ENCODE results near the gene PHF21A. TPM values are rescaled to one million over a fixed set of nuclear protein-coding genes. Genes with fewer than 3 reads are reported as not detected.

Gene PHF21A
- total RNA-seq, 2 experiments from 2014 or later, result 36.2 to 40.4 TPM

DNA sequence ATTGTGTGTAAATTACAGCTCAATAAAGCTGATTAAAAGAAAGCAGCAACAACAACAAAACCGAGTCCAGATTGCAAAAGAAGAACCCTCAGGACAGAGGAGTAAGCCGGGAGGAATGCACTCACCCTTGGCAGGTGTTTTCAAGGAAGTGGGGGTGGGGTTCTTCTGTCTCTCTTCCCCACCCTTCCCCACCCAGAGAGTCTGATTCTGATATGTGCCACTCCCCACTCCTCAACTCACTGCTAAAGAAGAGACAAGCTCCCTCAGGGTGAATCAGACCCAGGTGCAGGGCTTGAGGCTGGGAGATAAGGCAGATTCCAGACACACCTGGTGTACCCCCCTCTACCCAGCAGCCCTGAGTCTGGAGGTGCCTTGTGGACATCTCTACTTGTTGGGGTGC lies 38.4 kb upstream of the PHF21A start:
- Mint-ChIP-seq H3K4me3 (no peak overlapping the region), H3K27me3 (peaks cover 33% of the 10 kb centered on the region), H3K9me3 (no peaks in the 10 kb centered on the region), H3K4me1 (ENCODE audit: low read depth) (peaks cover 3% of the 10 kb centered on the region), H3K36me3 (ENCODE audit: low read depth) (no peaks in the 10 kb centered on the region), H3K27ac (no peak overlapping the region)
- POLR2A ChIA-PET, result no interaction called here
- ATAC-seq (no peak), DNase-seq (no peak)
- TF ChIP-seq, protein P1, sequence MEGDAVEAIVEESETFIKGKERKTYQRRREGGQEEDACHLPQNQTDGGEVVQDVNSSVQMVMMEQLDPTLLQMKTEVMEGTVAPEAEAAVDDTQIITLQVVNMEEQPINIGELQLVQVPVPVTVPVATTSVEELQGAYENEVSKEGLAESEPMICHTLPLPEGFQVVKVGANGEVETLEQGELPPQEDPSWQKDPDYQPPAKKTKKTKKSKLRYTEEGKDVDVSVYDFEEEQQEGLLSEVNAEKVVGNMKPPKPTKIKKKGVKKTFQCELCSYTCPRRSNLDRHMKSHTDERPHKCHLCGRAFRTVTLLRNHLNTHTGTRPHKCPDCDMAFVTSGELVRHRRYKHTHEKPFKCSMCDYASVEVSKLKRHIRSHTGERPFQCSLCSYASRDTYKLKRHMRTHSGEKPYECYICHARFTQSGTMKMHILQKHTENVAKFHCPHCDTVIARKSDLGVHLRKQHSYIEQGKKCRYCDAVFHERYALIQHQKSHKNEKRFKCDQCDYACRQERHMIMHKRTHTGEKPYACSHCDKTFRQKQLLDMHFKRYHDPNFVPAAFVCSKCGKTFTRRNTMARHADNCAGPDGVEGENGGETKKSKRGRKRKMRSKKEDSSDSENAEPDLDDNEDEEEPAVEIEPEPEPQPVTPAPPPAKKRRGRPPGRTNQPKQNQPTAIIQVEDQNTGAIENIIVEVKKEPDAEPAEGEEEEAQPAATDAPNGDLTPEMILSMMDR (IDR thresholded peaks at IDR 0.05), result no peak
- intact Hi-C loops (cut with micrococcal nuclease), result no loop called here
- CTCF ChIA-PET, result no interaction called here

DNA sequence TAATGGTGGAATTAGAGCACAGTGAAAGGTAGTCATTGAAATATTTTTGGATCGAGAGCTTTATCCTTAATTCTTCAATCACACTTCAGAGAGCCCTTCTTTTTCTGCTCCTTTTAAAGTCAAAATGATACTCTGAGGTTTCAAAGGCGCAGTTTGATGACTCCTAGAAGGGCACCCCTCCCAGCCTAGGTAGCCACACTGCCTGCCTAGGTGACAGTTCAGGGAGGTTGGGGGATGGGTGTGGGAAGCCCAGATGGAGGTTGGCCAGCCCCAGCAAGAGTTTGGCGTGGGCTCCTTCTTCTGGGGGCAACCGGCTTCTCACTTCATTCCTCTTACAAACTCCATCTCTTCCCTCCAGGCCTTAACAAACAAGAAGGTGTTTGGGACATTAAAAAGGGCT lies 28.6 kb upstream of the PHF21A start:
- CTCF ChIA-PET, result no interaction called here
- H3K27me3 Mint-ChIP-seq, result peaks cover 4% of the 10 kb centered on the region
- no peak for DNase-seq

DNA sequence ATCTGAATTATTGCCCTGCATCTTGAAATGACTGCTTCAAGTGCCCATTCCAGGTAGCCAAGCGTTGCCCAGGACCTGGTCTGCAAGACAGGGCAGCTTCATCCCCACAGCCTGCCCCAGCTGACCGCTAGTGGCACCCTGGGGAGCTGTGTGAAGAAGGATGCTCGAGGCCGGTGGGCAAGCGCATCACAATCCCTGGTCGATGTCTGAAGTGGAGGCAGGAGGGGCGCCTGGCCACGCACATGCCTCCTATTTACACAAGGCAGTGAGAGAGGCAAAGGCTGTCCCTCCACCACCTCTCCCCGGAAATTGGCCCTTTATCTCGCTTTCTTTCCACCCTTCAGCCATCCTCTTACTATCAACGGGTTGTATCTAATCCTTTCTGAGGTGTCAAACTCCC lies 28.1 kb upstream of the PHF21A start:
- ChIA-PET POLR2A (interaction anchor here (0.6 to 0.9 kb wide), 2 partner anchors 76 to 91 kb away, joined by 3 to 4 read pairs; no protein-coding TSS in a partner anchor), CTCF (no interaction called here)
- no peak overlapping the region for H3K27ac Mint-ChIP-seq
- peaks cover 4% of the 10 kb centered on the region for H3K27me3 Mint-ChIP-seq
- H3K4me3 Mint-ChIP-seq, result no peak overlapping the region
- TF ChIP-seq, protein P1 (IDR thresholded peaks at IDR 0.05), result no peak
- no peaks in the 10 kb centered on the region for H3K36me3 Mint-ChIP-seq (ENCODE audit: low read depth)
- ATAC-seq, result no peak
- peaks cover 1% of the 10 kb centered on the region for H3K4me1 Mint-ChIP-seq (ENCODE audit: low read depth)
- H3K9me3 Mint-ChIP-seq, result no peaks in the 10 kb centered on the region
- intact Hi-C loops (cut with micrococcal nuclease), result no loop called here
- no peak for DNase-seq

More for the DNA sequence above, 28.6 kb upstream of the PHF21A start:
- ATAC-seq, result no peak
- Mint-ChIP-seq H3K27ac (no peak overlapping the region), H3K4me3 (no peak overlapping the region), H3K4me1 (ENCODE audit: low read depth) (peaks cover 1% of the 10 kb centered on the region), H3K36me3 (ENCODE audit: low read depth) (no peaks in the 10 kb centered on the region), H3K9me3 (no peaks in the 10 kb centered on the region)
- TF ChIP-seq, protein P1 (IDR thresholded peaks at IDR 0.05), result no peak
- intact Hi-C loops (cut with micrococcal nuclease), result no loop called here
- POLR2A ChIA-PET, result interaction anchor here (0.6 to 0.9 kb wide), 2 partner anchors 76 to 91 kb away, joined by 3 to 4 read pairs; no protein-coding TSS in a partner anchor

DNA sequence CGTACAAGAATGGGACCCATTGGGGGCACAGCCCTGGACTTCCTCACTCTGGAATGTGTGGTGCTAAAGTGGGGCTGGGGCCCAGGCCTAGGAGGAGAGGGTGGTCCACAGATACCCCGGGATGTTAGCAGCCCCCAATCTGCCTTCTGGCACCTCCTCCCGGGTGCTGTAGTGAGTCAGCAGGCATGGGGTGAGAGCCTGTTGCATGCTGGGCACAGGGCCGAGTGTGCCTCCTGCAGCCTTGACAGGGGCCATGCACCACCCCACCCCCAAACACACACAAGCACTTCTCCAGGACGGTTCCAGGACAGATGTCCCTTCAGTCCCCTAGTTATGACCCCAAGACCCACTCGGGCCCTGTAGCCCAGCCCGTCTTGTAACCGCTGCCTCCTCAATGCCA lies 23.5 kb upstream of the PHF21A start:
- ChIA-PET POLR2A (no interaction called here), CTCF (no interaction called here)
- peaks cover 5% of the 10 kb centered on the region for H3K27me3 Mint-ChIP-seq
- no peaks in the 10 kb centered on the region for H3K36me3 Mint-ChIP-seq (ENCODE audit: low read depth)
- no peak overlapping the region for H3K27ac Mint-ChIP-seq
- DNase-seq (no peak), ATAC-seq (no peak)
- TF ChIP-seq, protein P1 (IDR thresholded peaks at IDR 0.05), result no peak
- H3K9me3 Mint-ChIP-seq, result no peaks in the 10 kb centered on the region
- H3K4me3 Mint-ChIP-seq, result no peak overlapping the region
- intact Hi-C loops (cut with micrococcal nuclease), result no loop called here
- no peaks in the 10 kb centered on the region for H3K4me1 Mint-ChIP-seq (ENCODE audit: low read depth)

DNA sequence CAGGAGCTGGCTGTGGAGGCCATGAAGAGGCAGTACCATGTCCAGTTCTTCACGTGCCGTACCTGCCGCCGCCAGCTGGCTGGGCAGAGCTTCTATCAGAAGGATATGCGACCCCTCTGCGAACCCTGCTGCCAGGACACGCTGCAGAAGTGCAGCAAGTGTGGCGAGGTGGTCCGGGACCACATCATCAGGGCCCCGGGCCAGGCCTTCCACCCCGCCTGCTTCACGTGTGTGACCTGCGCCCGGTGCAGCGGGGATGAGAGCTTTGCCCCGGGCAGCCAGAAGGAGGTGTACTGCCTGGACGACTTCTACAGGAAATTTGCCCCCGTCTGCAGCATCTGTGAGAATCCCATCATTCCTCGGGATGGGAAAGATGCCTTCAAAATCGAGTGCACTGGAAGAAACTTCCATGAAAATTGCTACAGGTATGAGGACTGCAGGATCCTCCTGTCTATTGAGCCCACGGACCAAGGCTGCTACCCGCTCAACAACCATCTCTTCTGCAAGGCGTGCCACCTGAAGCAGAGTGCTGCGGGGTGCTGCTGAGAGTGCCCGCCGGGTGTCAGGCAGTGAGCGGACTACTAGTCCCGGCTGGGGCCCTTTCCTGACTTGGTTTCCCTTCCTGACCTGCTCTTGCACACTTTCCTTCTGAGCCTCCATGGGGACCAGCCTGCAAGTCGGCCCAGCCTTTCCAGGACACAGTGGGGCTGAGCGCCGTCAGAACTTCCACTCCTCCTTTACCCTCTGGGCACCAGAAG lies 22.0 kb upstream of the PHF21A start:
- peaks cover 5% of the 10 kb centered on the region for H3K27me3 Mint-ChIP-seq
- intact Hi-C loops (cut with micrococcal nuclease), result no loop called here
- H3K27ac Mint-ChIP-seq, result no peak overlapping the region
- no peaks in the 10 kb centered on the region for H3K36me3 Mint-ChIP-seq (ENCODE audit: low read depth)
- ChIA-PET CTCF (no interaction called here), POLR2A (interaction anchor here (0.6 kb wide), 1 partner anchor 1839 kb away, joined by 3 read pairs; no protein-coding TSS in a partner anchor)
- TF ChIP-seq, protein P1 (IDR thresholded peaks at IDR 0.05), result no peak
- ATAC-seq (no peak), DNase-seq (no peak)
- no peaks in the 10 kb centered on the region for H3K9me3 Mint-ChIP-seq
- no peak overlapping the region for H3K4me3 Mint-ChIP-seq
- no peaks in the 10 kb centered on the region for H3K4me1 Mint-ChIP-seq (ENCODE audit: low read depth)

Measured in activated CD8-positive, alpha-beta T cell treated with anti-CD3 and anti-CD28 coated beads for 36 hours (primary cell).